CD4-positive, alpha-beta memory T cell (primary cell): ENCODE measurements around the gene MXRA7. TPM values are rescaled to one million over a fixed set of nuclear protein-coding genes. Genes with fewer than 3 reads are reported as not detected.

ENCODE experiments used
- CTCF ChIA-PET: fragments of 350-600 bp; sonication (Branson Sonifier 250); formaldehyde crosslinking; loops from one replicate; lab custom pipeline; 2021; ENCODE audit warnings: inconsistent platforms; ENCODE audit not compliant: partially characterized antibody; lab: Charles Lee
- POLR2A ChIA-PET: fragments of 350-600 bp; sonication (Branson Sonifier 250); formaldehyde crosslinking; loops from one replicate; lab custom pipeline; 2021; ENCODE audit not compliant: partially characterized antibody; lab: Charles Lee
- DNase-seq, 5 donors: peaks; one replicate each; pipeline versions ENCODE4 v3.0.0 to v3.0.0-alpha.2; 2020 to 2022; ENCODE audit warnings: mixed read lengths in 1 of 5
- H3K27ac ChIP-seq: one replicate; pipeline ENCODE4 v1.7.0; 2013; ENCODE audit warnings: low read depth, low read length
- H3K27me3 ChIP-seq: 2 replicates; pipeline ENCODE4 v1.7.0; 2013; ENCODE audit warnings: mild to moderate bottlenecking, low read length, moderate library complexity; ENCODE audit not compliant: insufficient read depth
- H3K36me3 ChIP-seq: 2 replicates; pipeline ENCODE4 v1.7.0; 2013; ENCODE audit warnings: mild to moderate bottlenecking, low read length, moderate library complexity; ENCODE audit not compliant: insufficient read depth
- H3K4me1 ChIP-seq: 2 replicates; pipeline ENCODE4 v1.7.0; 2013; ENCODE audit warnings: mild to moderate bottlenecking, low read length, moderate library complexity; ENCODE audit not compliant: insufficient read depth
- H3K4me3 ChIP-seq, 2 donors: one replicate each; pipeline ENCODE4 v1.7.0; 2013; ENCODE audit warnings: low read length in 2 of 2, mild to moderate bottlenecking in 1 of 2
- H3K9me3 ChIP-seq, 2 donors: one replicate each; pipeline ENCODE4 v1.7.0; 2013; ENCODE audit warnings: low read length in 2 of 2, control low read depth in 1 of 2; ENCODE audit not compliant: control insufficient read depth in 1 of 2
- H3K27ac Mint-ChIP-seq, 7 donors: one replicate each; pipeline ENCODE4 v1.8.0; 2020 to 2021; ENCODE audit warnings: mixed read lengths in 7 of 7, mild to moderate bottlenecking in 6 of 7, inconsistent platforms in 3 of 7, moderate library complexity in 3 of 7
- H3K27me3 Mint-ChIP-seq, 2 donors: one replicate each; pipeline ENCODE4 v1.8.0; 2020 to 2021; ENCODE audit warnings: mixed read lengths in 2 of 2
- H3K36me3 Mint-ChIP-seq, 2 donors: one replicate each; pipeline ENCODE4 v1.8.0; 2020 to 2021; ENCODE audit warnings: mixed read lengths in 2 of 2, inconsistent platforms in 1 of 2, mild to moderate bottlenecking in 1 of 2
- H3K4me1 Mint-ChIP-seq, 4 donors: one replicate each; pipeline ENCODE4 v1.8.0; 2020 to 2021; ENCODE audit warnings: mixed read lengths in 4 of 4, mild to moderate bottlenecking in 1 of 4
- H3K4me3 Mint-ChIP-seq, 8 donors: one replicate each; pipeline ENCODE4 v1.8.0; 2020 to 2021; ENCODE audit warnings: mixed read lengths in 8 of 8, mild to moderate bottlenecking in 7 of 8, moderate library complexity in 6 of 8, inconsistent platforms in 3 of 8
- H3K9me3 Mint-ChIP-seq, 8 donors: one replicate each; pipeline ENCODE4 v1.8.0; 2020 to 2021; ENCODE audit warnings: mixed read lengths in 8 of 8, mild to moderate bottlenecking in 5 of 8, inconsistent platforms in 3 of 8, moderate library complexity in 1 of 8
- intact Hi-C: fragments of 100-400 bp; cut with micrococcal nuclease; formaldehyde crosslinking; loops from one replicate; pipeline ENCODE4 v1.15.1; 2023
- polyA plus RNA-seq, 2 donors: library from polyadenylated mRNA; unstranded; fragments of 300-500 nt; fragmentation: Illumina TruSeq; gene quantifications; one replicate each; pipeline ENCODE4 v1.2.3, GENCODE V29; 2021
- total RNA-seq, 2 experiments: library from RNA; stranded (reverse); gene quantifications; one replicate each; pipeline ENCODE4 v1.2.3, GENCODE V29; 2021

The MXRA7 gene
- total and polyA plus RNA-seq, 4 experiments from 2014 or later = 5.3 to 15.0 (median 7.7) TPM

- CTCF ChIA-PET = interaction anchor here (1.3 kb wide), 1 partner anchor 164 kb away, joined by 3 read pairs; no protein-coding TSS in a partner anchor
- H3K36me3 Mint-ChIP-seq = no peaks in the 10 kb centered on the region
- POLR2A ChIA-PET = interaction anchor here (1.1 to 1.9 kb wide), 2 partner anchors 128 to 163 kb away, joined by 3 to 7 read pairs; no protein-coding TSS in a partner anchor
Observed at GRCh38 chr17:76685846-76686245, 24.9 kb downstream of the MXRA7 start.

DNA sequence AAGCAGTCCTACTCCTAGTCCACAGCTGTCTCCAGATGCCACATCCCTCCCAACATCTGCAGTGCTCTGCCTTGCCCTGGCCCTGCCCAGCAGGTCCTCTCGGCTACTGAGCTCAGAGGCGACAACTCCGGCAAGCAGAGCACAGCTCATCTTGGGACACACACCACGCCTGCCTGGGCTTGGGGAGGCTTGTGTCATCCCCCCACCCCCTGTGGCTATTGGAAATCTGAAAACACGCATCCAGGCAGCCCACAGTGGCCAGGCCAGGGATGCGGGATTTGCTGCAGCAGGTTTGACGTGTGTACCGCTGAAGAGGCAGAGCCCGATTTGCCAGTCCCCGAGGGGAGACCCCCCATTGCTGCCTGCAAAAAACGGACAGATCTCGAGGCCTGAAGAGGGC is 25.4 kb downstream of the MXRA7 start:
- ChIA-PET POLR2A (interaction anchor here (1.1 to 1.9 kb wide), 2 partner anchors 127 to 162 kb away, joined by 3 to 7 read pairs; no protein-coding TSS in a partner anchor), CTCF (interaction anchor here (1.3 to 1.8 kb wide), 2 partner anchors 127 to 163 kb away, joined by 3 to 8 read pairs; no protein-coding TSS in a partner anchor)
- Mint-ChIP-seq H3K4me3 (no peak overlapping the region), H3K27me3 (peaks cover 0 to 3% of the 10 kb centered on the region in 2 donors), H3K36me3 (no peaks in the 10 kb centered on the region), H3K27ac (no peak overlapping the region), H3K4me1 (peaks cover 8 to 16% (median 11%) of the 10 kb centered on the region in 4 donors), H3K9me3 (no peaks in the 10 kb centered on the region)
- Histone ChIP-seq H3K9me3 (no peaks in the 10 kb centered on the region), H3K27ac (no peak overlapping the region), H3K36me3 (no peaks in the 10 kb centered on the region), H3K4me1 (peaks cover 24% of the 10 kb centered on the region), H3K27me3 (no peaks in the 10 kb centered on the region), H3K4me3 (no peak overlapping the region)
- DNase-seq = no peak
- intact Hi-C loops = no loop called here

More at GRCh38 chr17:76685846-76686245, 24.9 kb downstream of the MXRA7 start:
- Histone ChIP-seq H3K36me3 (no peaks in the 10 kb centered on the region), H3K27me3 (no peaks in the 10 kb centered on the region), H3K27ac (no peak overlapping the region), H3K9me3 (no peaks in the 10 kb centered on the region), H3K4me3 (no peak overlapping the region), H3K4me1 (peaks cover 22% of the 10 kb centered on the region)
- H3K27me3 Mint-ChIP-seq = peaks cover 0 to 3% of the 10 kb centered on the region in 2 donors
- H3K27ac Mint-ChIP-seq = no peak overlapping the region
- no peaks in the 10 kb centered on the region for H3K9me3 Mint-ChIP-seq
- H3K4me3 Mint-ChIP-seq = no peak overlapping the region
- intact Hi-C loops = no loop called here
- H3K4me1 Mint-ChIP-seq = peaks cover 8 to 16% (median 10%) of the 10 kb centered on the region in 4 donors
- no peak for DNase-seq

GRCh38 chr17:76684756-76685155 is 26.0 kb downstream of the MXRA7 start:
- Histone ChIP-seq H3K27me3 (no peaks in the 10 kb centered on the region), H3K4me1 (peaks cover 24% of the 10 kb centered on the region), H3K36me3 (no peaks in the 10 kb centered on the region), H3K4me3 (no peak overlapping the region), H3K27ac (no peak overlapping the region), H3K9me3 (no peaks in the 10 kb centered on the region)
- H3K4me3 Mint-ChIP-seq = no peak overlapping the region
- no peak for DNase-seq
- intact Hi-C loops = loop anchor here (5.0 kb wide), 1 partner anchor 42 kb away; the partner anchor contains the start of gene ST6GALNAC1
- peaks cover 8 to 16% (median 11%) of the 10 kb centered on the region in 4 donors for H3K4me1 Mint-ChIP-seq
- no peaks in the 10 kb centered on the region for H3K9me3 Mint-ChIP-seq
- H3K36me3 Mint-ChIP-seq = no peaks in the 10 kb centered on the region
- H3K27ac Mint-ChIP-seq = no peak overlapping the region
- CTCF ChIA-PET = interaction anchor here (1.2 to 5.2 kb wide), 4 partner anchors 29 to 163 kb away, joined by 3 to 78 read pairs (median 6); no protein-coding TSS in a partner anchor
- POLR2A ChIA-PET = interaction anchor here (1.9 kb wide), 1 partner anchor 127 kb away, joined by 7 read pairs; no protein-coding TSS in a partner anchor
- H3K27me3 Mint-ChIP-seq = peaks cover 0 to 3% of the 10 kb centered on the region in 2 donors

DNA sequence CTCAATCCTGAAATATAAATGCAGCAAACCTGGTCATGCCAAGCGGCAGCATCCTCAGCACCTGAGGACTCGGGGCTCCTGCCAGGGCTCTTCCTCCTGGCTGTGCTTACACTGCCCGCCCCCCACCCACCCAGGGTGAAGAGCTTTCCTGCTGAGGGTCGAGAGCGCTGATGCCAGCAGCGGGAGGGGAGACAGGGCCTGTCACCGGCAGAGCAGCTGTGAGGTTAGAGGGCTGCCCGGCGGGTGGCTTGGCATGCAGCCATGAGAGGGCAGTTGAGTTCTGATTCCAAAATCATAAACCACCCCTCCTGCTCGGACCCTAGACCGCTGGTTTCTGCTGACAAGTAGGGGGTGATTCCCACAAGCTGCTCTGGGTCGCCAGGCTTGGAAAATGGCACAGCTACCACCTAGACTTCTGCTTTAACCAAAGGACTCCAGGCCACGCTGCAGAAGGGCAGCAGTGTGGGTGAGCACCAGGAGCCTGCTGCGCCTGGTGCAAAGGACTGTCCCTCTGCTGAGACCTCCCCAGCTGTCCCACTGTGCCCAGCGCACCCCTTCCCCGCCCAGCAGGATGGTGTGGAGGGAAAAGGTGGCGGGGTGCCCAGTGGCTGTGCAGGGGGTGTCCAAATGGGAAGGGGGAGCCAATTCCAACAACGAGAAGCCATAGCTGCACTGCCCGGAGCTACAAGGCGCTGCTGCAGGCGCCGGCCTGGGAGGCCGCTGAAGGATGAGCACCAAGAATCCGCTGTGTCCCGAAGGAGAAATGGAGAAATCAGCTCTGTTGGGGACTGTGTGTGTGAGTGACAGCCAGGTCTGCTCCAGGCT is 26.6 kb downstream of the MXRA7 start:
- no peak for DNase-seq
- POLR2A ChIA-PET = interaction anchor here (1.9 kb wide), 1 partner anchor 126 kb away, joined by 7 read pairs; no protein-coding TSS in a partner anchor
- CTCF ChIA-PET = interaction anchor here (1.1 to 5.2 kb wide), 5 partner anchors 30 to 162 kb away, joined by 3 to 78 read pairs (median 4); no protein-coding TSS in a partner anchor
- no peak overlapping the region for H3K4me3 Mint-ChIP-seq
- Histone ChIP-seq H3K36me3 (no peaks in the 10 kb centered on the region), H3K4me1 (peaks cover 27% of the 10 kb centered on the region), H3K4me3 (no peak overlapping the region), H3K27ac (no peak overlapping the region), H3K27me3 (no peaks in the 10 kb centered on the region), H3K9me3 (no peaks in the 10 kb centered on the region)
- peaks cover 8 to 16% (median 13%) of the 10 kb centered on the region in 4 donors for H3K4me1 Mint-ChIP-seq
- no peak overlapping the region for H3K27ac Mint-ChIP-seq
- H3K36me3 Mint-ChIP-seq = no peaks in the 10 kb centered on the region
- peaks cover 0 to 3% of the 10 kb centered on the region in 2 donors for H3K27me3 Mint-ChIP-seq
- intact Hi-C loops = loop anchor here (5.0 kb wide), 1 partner anchor 42 kb away; the partner anchor contains the start of gene ST6GALNAC1
- no peaks in the 10 kb centered on the region for H3K9me3 Mint-ChIP-seq

DNA sequence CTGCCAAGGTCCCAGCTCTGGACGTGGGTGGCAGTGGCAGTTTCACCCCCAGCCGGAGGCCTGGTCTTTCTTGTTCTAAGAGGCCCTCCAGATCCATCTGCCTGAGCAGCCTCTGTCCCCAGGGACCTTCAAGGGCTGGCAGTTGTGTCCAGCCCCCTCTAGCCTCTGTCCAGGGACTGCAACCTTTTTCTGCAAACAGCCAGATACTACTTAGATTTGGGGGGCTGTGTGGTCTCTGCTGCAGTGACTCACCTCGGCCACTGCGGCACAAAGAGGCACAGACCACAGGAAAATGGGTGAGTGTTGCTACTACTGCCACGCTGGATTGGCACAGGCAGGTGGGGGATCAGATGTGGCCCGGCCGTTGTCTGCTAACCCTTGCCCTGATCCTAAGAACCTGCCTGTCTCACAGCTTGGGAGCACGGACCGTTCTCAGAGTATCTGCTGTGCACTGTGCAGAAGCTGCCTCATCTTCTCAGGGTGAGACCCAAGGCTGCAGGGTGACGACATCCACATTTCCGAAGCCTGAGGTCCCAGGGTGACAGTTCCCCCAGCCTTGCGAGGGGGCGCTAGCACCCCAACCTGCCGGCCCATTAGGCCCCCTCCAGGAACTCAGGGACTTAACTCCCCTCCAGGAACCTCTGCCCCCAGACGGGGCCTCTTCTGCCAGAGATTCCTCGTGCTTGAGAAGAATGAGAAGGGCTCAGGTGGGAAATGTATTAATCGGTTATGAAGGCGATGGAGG is 27.6 kb downstream of the MXRA7 start:
- Mint-ChIP-seq H3K27me3 (peaks cover 0 to 3% of the 10 kb centered on the region in 2 donors), H3K4me1 (peaks cover 8 to 16% (median 14%) of the 10 kb centered on the region in 4 donors), H3K9me3 (no peaks in the 10 kb centered on the region), H3K27ac (peak overlapping the region in 1 of 7 donors; percentile 30), H3K36me3 (no peaks in the 10 kb centered on the region), H3K4me3 (no peak overlapping the region)
- Histone ChIP-seq H3K36me3 (no peaks in the 10 kb centered on the region), H3K27me3 (no peaks in the 10 kb centered on the region), H3K4me1 (peaks cover 37% of the 10 kb centered on the region), H3K27ac (no peak overlapping the region), H3K4me3 (no peak overlapping the region), H3K9me3 (no peaks in the 10 kb centered on the region)
- ChIA-PET POLR2A (interaction anchor here (2.2 kb wide), 1 partner anchor 23 kb away, joined by 6 read pairs; no protein-coding TSS in a partner anchor), CTCF (interaction anchor here (1.1 to 5.2 kb wide), 3 partner anchors 60 to 160 kb away, joined by 4 to 78 read pairs (median 13); no protein-coding TSS in a partner anchor)
- intact Hi-C loops = loop anchor here (5.0 kb wide), 1 partner anchor 41 kb away; the partner anchor contains the start of gene ST6GALNAC1
- DNase-seq = no peak

GRCh38 chr17:76682296-76682695 is 28.5 kb downstream of the MXRA7 start:
- Mint-ChIP-seq H3K9me3 (no peaks in the 10 kb centered on the region), H3K4me1 (peaks cover 8 to 16% (median 14%) of the 10 kb centered on the region in 4 donors), H3K27me3 (peaks cover 0 to 3% of the 10 kb centered on the region in 2 donors), H3K36me3 (no peaks in the 10 kb centered on the region), H3K4me3 (peak overlapping the region in 6 of 8 donors; percentile 8 to 68 (median 54)), H3K27ac (peak overlapping the region in 3 of 7 donors; percentile 79 to 90 (median 86))
- no peak for DNase-seq
- H3K4me1 ChIP-seq = peaks cover 46% of the 10 kb centered on the region
- H3K27ac ChIP-seq = no peak overlapping the region
- intact Hi-C loops = loop anchor here (5.0 kb wide), 1 partner anchor 40 kb away; the partner anchor contains the start of gene ST6GALNAC1
- CTCF ChIA-PET = interaction anchor here (1.0 to 5.2 kb wide), 31 partner anchors 9 to 229 kb away, joined by 3 to 78 read pairs (median 8); partner anchors contain the start of genes ST6GALNAC1 and UBE2O
- no peaks in the 10 kb centered on the region for H3K27me3 ChIP-seq
- no peaks in the 10 kb centered on the region for H3K36me3 ChIP-seq
- POLR2A ChIA-PET = interaction anchor here (0.9 to 2.5 kb wide), 10 partner anchors 10 to 159 kb away, joined by 3 to 25 read pairs (median 6); partner anchors contain the start of gene ST6GALNAC2
- H3K9me3 ChIP-seq = no peaks in the 10 kb centered on the region
- H3K4me3 ChIP-seq = no peak overlapping the region
